ENCODE measurements around the gene INSC.

- TF ChIP-seq TAF1 (IDR thresholded peaks at IDR 0.05; ENCODE audit: low read depth, low read length) (no peak), POLR2AphosphoS5 (IDR thresholded peaks at IDR 0.05; ENCODE audit: low read depth, low read length) (no peak), POLR2A (IDR thresholded peaks at IDR 0.05; ENCODE audit: low read depth, low read length) (no peak), POU2F2 (IDR thresholded peaks at IDR 0.05; ENCODE audit: low read depth, low read length) (no peak)
Measured at GRCh38 chr11:15169815-15170551, 55.3 kb downstream of the INSC start.

All from GM12891 (cell line).